Measurements from ENCODE around the gene TAF6L. TPM values are rescaled to one million over a fixed set of nuclear protein-coding genes. Genes with fewer than 3 reads are reported as not detected.

TAF6L gene, protein sequence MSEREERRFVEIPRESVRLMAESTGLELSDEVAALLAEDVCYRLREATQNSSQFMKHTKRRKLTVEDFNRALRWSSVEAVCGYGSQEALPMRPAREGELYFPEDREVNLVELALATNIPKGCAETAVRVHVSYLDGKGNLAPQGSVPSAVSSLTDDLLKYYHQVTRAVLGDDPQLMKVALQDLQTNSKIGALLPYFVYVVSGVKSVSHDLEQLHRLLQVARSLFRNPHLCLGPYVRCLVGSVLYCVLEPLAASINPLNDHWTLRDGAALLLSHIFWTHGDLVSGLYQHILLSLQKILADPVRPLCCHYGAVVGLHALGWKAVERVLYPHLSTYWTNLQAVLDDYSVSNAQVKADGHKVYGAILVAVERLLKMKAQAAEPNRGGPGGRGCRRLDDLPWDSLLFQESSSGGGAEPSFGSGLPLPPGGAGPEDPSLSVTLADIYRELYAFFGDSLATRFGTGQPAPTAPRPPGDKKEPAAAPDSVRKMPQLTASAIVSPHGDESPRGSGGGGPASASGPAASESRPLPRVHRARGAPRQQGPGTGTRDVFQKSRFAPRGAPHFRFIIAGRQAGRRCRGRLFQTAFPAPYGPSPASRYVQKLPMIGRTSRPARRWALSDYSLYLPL
- 29.6 and 31.9 TPM in 2 replicates for total RNA-seq (2021; fragmentation: NEBNext Ultra II Directional; extraction: Animal tissue kit (Norgen Biotek cat#: 25700))
- 24.8 and 37.3 TPM in 2 replicates for polyA plus RNA-seq (2011; rRNA removed)
- polyA plus RNA-seq (2011; cell fraction: cytosol; rRNA removed): 45.8 TPM
- 138 TPM for polyA plus RNA-seq (2011; cell fraction: nucleus; rRNA removed)
- 33.0 to 45.0 TPM (median 41.9 TPM) in 4 replicates for polyA plus RNA-seq (2012, experiment 1 of 2)
- polyA plus RNA-seq (2012, experiment 2 of 2): 33.2 TPM
- 16.7 TPM for polyA plus RNA-seq (2013, experiment 1 of 2)
- polyA plus RNA-seq (2013, experiment 2 of 2): 14.5 TPM
- 37.2 and 37.8 TPM in 2 replicates for polyA minus RNA-seq (2011; rRNA and poly(A)+ RNA removed)
- polyA minus RNA-seq (2011; cell fraction: cytosol; rRNA and poly(A)+ RNA removed): 22.2 TPM
- 28.5 TPM for polyA minus RNA-seq (2011; cell fraction: nucleus; rRNA and poly(A)+ RNA removed)
- long read RNA-seq, experiment 1, partial matches to known transcripts: 12 of 19 reads
- long read RNA-seq, experiment 1, other reads (novel, unspliced or antisense): 3 of 19 reads
- long read RNA-seq, experiment 2: 0 reads

DNA sequence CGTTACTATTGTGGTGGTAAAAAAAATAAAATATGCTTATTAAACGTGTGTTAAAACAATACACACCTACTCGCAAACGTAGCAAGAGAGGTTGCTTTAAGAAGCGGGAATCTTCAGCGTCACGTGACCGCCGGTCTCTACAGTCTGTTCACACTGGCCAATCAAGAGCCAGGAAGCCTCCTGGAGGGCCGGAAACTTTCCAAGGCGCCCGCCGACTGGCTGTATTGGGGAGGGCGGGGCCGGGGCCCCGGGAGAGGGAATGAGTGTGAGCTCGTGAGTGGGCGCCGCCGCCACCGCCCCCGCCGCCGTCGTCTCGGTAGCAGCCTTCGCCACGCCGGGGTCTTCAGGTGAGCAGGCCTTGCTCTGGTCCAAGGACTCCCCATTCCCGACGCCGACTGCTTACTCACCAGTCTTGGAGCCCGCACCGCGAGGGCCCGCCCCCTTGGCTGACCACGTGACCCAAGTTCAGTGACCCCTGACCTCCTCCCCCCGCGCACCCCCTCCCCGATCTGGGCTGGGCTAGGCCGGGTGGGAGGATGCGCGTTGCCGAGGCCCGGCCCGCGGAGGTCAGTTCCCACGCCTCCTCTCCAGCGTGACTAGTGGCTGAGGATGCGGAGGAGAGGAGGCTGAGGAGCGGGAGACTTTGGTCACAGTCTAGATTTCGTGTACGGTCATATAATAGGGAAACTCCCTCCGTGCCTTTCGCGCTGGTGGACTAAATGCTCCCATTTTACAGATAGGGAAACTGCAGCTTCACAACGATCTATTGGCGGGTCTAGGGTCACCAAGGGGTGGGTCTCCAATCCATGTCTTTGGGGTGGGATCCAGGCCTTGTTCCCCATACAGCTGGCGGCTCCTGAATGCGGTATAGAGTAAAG is at the start of gene TAF6L:
Gene TAF6L, plus strand, starts transcription at position 253 of the 878 bp plus-strand sequence. CDS start 4,388 bp downstream, outside the sequence.
- Histone ChIP-seq H3K27ac (ENCODE audit: low read depth, low read length) (peak within 1 kb of the TSS; percentile 72), H4K91ac (replicated peaks; ENCODE audit: insufficient read length, low read length) (peak within 1 kb of the TSS; percentile 99), H2AFZ (ENCODE audit: low read length) (peak within 1 kb of the TSS; percentile 60; the same call in 1 of the 2 replicates), H3K18ac (ENCODE audit: extremely low read depth, low read length) (peak within 1 kb of the TSS; percentile 99), H2BK120ac (replicated peaks; ENCODE audit: low read depth, low read length) (peak within 1 kb of the TSS; percentile 90), H3K4me2 (ENCODE audit: insufficient read depth in 1 of 2, low read depth in 2 of 2, low read length in 2 of 2) (peak within 1 kb of the TSS; percentile 95 to 97), H2AK5ac (ENCODE audit: low read depth, low read length) (0 out of 2 replicates have a peak within 1 kb of the TSS, but pooled peaks have one; percentile 79), H2BK15ac (ENCODE audit: low read length) (no peak within 1 kb of the TSS), H3K79me1 (ENCODE audit: low read depth, low read length) (peaks cover 6% of the 10 kb centered on the region; the same call in 1 of the 2 replicates), H3K4ac (replicated peaks; ENCODE audit: insufficient read length, low read depth, low read length) (peak within 1 kb of the TSS; percentile 40), H2BK12ac (ENCODE audit: low read depth, low read length) (peak within 1 kb of the TSS; percentile 72; the same call in 1 of the 2 replicates), H3K14ac (ENCODE audit: insufficient read length) (no peak within 1 kb of the TSS), H3K4me3 (ENCODE audit: extremely low read depth in 1 of 4, insufficient read depth in 2 of 4, low read depth in 3 of 4, low read length in 4 of 4) (peak within 1 kb of the TSS; percentile 77 to 95 (median 92)), H3K79me2 (ENCODE audit: control insufficient read depth in 1 of 2, insufficient read depth in 2 of 2, low read length in 2 of 2) (peaks cover 0 to 19% of the 10 kb centered on the region in 2 experiments; a peak in 2 of 4 replicates), H2BK5ac (ENCODE audit: low read depth, low read length) (peak within 1 kb of the TSS; percentile 98), H3K36me3 (ENCODE audit: control insufficient read depth in 2 of 4, insufficient read depth in 4 of 4, low read length in 3 of 4) (peaks cover 8 to 24% (median 16%) of the 10 kb centered on the region in 4 experiments), H3K4me1 (replicated peaks in 1 of 4; ENCODE audit: control insufficient read depth in 3 of 4, insufficient read depth in 4 of 4, low read length in 3 of 4) (peaks cover 0 to 9% (median 5%) of the 10 kb centered on the region in 4 experiments; a peak in 6 of 7 replicates), H3K23ac (ENCODE audit: insufficient read length) (peak within 1 kb of the TSS; percentile 17), H3K23me2 (ENCODE audit: low read depth, low read length) (peaks cover 3% of the 10 kb centered on the region), H3K9me3 (ENCODE audit: insufficient read depth in 2 of 2, low read depth in 1 of 2, low read length in 1 of 2) (no peaks in the 10 kb centered on the region), H3K9ac (replicated peaks in 1 of 4; ENCODE audit: extremely low read depth in 1 of 4, low read depth in 3 of 4, low read length in 3 of 4) (peak within 1 kb of the TSS; percentile 82 to 89 (median 86)), H3K56ac (replicated peaks; ENCODE audit: insufficient read length, low read depth, low read length) (peak within 1 kb of the TSS; percentile 92), H4K20me1 (replicated peaks in 1 of 2; ENCODE audit: control insufficient read depth in 1 of 2, insufficient read depth in 2 of 2, low read length in 2 of 2) (peaks cover 0 to 2% of the 10 kb centered on the region in 2 experiments), H4K5ac (ENCODE audit: insufficient read length, low read depth, low read length) (peak within 1 kb of the TSS; percentile 100), H3K27me3 (replicated peaks in 1 of 4; ENCODE audit: control insufficient read depth in 3 of 4, extremely low read depth in 1 of 4, insufficient read depth in 3 of 4, low read length in 3 of 4) (no peaks in the 10 kb centered on the region), H4K8ac (ENCODE audit: extremely low read depth, insufficient read depth, low read length) (peak within 1 kb of the TSS; percentile 97), H2BK20ac (ENCODE audit: low read length) (peak within 1 kb of the TSS; percentile 51; the same call in 1 of the 2 replicates)
- no peak for FAIRE-seq
- ChIA-PET POLR2A (ENCODE audit: partially characterized antibody) (interaction anchor here (0.6 to 7.8 kb wide), 35 partner anchors 9 to 180 kb away, joined by 3 to 145 read pairs (median 5); partner anchors contain the start of genes BSCL2, C11orf98, CSKMT and GNG3), CTCF (ENCODE audit: partially characterized antibody) (interaction anchor here (1.0 to 10.2 kb wide), 12 partner anchors 9 to 170 kb away, joined by 3 to 94 read pairs (median 6); partner anchors contain the start of genes BSCL2, MTA2, POLR2G and TMEM179B)
- WGBS, 2 experiments (ENCODE audit: extremely low coverage in 1 of 2, insufficient coverage in 1 of 2, insufficient read length in 1 of 2, insufficient replicate concordance in 2 of 2, low coverage in 1 of 2, low lambda C conversion rate in 2 of 2, missing lambda C conversion rate in 1 of 2): 5% methylated on average over 22 of the region's 60 CpGs; no CpG with 5 or more reads in 1 of the 2 experiments
- peak; percentile 75 to 98 for DNase-seq (ENCODE audit: low read depth in 1 of 2, low spot score in 2 of 2)
- TF ChIP-seq BCL11A (IDR thresholded peaks at IDR 0.05; ENCODE audit: low read depth in 2 of 2, low read length in 2 of 2) (no peak), POLR2A (IDR thresholded peaks at IDR 0.05; ENCODE audit: control extremely low read depth in 1 of 2, low read depth in 2 of 2, low read length in 2 of 2) (peak; percentile 78 to 95), CTBP2 (IDR thresholded peaks at IDR 0.05; ENCODE audit: borderline replicate concordance, insufficient read depth, insufficient read length, low read length) (no peak)

All from H1 (cell line).